HG02943 (cell line): Measurements from ENCODE around the gene CLMN.

Experiments
- ATAC-seq: cut with Tn5 transposase; IDR thresholded peaks from one replicate; pipeline ENCODE4 v1.9.1; 2021; ENCODE audit warnings: mild to moderate bottlenecking, low read depth, moderate library complexity; ENCODE audit not compliant: unreplicated experiment

CLMN gene

GRCh38 chr14:95323361-95323760, 3.7 kb upstream of the CLMN start:
- no peak for ATAC-seq

GRCh38 chr14:95322651-95323050, 2.9 kb upstream of the CLMN start:
- no peak for ATAC-seq

DNA sequence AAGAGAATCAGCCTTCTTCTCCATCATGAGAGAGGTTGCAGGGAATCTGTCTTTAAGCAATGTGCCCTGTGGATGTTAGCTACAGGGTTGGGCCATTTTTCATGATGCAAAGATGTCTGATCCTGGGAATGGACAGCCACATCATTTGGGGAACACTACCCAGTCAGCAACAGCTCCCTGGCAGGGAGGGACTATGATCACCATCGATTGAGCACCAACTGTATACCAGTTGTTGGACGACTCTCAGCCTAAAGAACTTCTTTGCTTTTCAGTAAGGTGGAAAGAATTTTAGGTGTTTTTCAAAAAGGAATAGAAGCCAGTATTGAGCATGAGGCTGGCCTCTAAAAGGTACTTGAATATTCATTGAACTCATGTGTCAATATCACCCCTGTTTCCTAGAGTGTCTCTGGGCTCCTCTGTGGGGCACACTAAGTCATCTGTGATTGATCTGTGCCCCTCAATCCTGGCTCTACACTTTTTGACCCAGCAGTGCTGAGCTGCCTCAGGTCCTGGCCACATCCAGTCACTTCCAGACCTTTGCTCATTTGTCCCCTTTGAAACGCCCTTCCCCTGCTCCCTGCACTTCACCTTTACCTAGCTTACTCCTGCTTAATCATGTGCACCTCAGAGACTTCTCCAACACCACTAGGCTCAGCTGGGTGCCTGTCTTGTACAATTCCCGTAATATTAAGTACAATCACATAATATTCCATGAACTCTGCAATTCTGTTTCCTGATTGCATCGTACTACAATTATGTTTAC, 2.2 kb upstream of the CLMN start:
- no peak for ATAC-seq

GRCh38 chr14:95320955-95321600, 1.4 kb upstream of the CLMN start:
- no peak for ATAC-seq

GRCh38 chr14:95320078-95320895, 579 bp upstream of the CLMN start:
- ATAC-seq: no peak

GRCh38 chr14:95318399-95319311, 1.1 kb downstream of the CLMN start:
- no peak for ATAC-seq

GRCh38 chr14:95317817-95318343, 1.8 kb downstream of the CLMN start:
- ATAC-seq: no peak

DNA sequence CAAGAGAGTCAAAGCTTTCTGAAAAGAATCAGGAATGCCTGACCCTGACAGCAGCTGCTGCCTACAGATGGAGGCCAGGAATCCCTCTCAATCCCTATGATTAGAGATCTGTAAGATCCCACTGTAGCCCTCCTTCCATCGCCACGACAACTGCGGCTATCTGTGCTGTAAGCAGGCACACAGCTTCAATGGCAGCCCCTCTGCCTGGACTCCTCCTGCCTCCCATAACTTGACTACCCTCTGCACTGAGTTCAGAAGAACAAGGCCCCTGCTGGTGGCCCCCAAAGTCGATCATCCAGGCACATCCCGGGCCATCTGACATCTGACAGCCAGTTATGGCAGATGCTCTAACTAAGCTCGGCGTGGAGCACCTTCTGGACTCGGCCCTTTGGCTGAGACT, 2.9 kb downstream of the CLMN start:
- no peak for ATAC-seq

- no peak for ATAC-seq
Measured at GRCh38 chr14:95315579-95315978, 4.1 kb downstream of the CLMN start.

GRCh38 chr14:95315156-95315555, 4.6 kb downstream of the CLMN start:
- ATAC-seq: no peak

DNA sequence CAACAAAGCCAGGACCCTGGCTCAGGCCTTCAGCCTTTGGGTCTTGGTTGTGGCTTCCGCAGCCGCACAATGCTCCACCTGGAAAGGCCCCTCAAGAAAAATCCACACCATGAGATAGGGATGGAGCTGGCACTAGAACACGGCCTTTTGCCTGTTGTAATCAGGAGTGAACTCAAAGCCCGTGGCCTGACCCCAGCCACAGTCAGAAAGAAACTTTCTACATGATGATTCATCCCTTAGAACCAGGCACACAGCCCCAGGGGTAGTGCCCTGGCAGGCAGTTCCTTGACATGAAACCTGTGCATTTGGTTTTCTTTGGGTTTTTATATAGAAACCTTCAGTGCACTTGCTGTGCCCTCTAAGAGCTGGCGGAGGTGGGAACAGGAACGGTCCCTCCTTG, 5.1 kb downstream of the CLMN start:
- ATAC-seq: no peak

DNA sequence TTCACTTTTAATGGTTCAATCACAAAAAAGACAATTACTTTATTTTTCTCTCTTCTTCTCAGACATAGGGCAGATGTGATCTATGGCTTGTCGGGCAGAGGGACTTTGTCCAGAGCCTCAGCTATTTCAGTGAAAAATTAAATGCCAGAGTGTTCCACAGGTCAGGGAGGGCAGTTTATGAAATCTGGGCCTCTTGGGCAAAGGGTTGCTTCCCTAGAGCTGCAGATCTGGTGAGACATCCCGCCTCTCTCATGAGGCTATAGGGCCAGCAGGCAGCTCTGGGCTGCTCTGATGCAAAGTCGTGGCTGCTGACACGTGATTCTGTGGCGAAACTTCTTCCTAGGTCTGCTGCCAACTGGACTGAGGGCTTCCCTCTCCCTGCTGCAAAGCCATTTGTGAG, 6.0 kb downstream of the CLMN start:
- ATAC-seq: no peak

DNA sequence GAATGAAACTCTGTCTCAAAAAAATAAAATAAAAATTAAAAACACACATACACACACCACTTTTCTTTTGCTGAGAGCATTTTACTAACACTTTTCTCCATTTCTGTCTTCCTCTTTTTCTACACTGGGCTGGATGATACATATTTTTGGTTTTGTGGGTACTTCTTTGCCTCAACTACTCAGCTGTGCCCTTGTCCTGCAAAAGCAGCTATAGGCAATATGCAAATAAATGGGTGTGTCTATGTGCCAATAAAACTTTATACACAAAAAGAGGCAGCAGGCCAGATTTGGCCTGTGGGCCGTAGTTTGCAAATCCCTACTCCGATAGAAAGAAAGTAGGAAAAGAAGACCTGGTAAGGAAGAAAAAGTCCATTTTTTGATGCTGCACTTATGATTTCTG, 6.5 kb downstream of the CLMN start:
- ATAC-seq: no peak

GRCh38 chr14:95312311-95312710, 7.4 kb downstream of the CLMN start:
- ATAC-seq: no peak

GRCh38 chr14:95311752-95312151, 8.0 kb downstream of the CLMN start:
- no peak for ATAC-seq

GRCh38 chr14:95310635-95311380, 8.9 kb downstream of the CLMN start:
- ATAC-seq: no peak

DNA sequence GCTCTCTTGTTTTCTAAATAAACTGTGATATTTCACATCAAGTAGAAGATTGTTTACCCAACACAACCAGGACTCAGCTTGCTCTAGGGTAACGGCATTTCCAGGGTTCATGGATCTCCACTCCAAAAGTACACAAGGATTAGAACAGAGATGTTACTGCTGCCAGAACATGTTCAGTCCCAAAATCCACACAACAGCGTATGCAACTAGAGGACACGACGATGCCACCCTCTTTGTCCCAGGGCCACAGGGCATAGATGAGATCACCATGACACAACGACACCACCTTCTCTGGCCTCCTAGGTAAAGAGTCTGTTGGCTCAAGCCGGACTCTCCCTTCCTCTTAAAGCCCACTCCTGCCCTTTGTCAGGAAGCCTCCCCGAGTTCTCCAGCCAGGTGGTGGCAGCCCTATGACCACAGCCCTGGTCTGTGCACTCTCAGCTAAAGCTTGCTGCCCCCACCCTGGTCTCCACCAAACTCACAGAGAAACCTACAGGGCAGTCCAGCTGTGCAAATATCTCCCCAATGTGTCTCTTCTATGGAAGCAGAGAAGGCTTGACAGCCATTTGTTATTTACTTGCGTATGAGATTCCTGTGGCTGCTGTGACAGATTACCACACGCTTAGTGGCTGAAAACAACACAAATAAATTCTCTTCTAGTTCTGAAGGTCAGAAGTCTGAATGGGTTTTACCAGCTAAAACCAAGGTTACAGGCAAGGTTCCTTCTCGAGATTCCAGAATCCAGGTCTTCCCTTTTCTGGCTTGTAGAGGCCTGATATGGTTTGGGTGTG, 10.3 kb downstream of the CLMN start:
- no peak for ATAC-seq

GRCh38 chr14:95308073-95308472, 11.6 kb downstream of the CLMN start:
- ATAC-seq: no peak
